DMS 273 (cell line): Measurements from ENCODE around the gene XPNPEP1.

Source experiments
- DNase-seq: peaks from one replicate; lab custom pipeline; 2025; ENCODE audit not compliant: unreplicated experiment; lab: John Stamatoyannopoulos, UW

Gene XPNPEP1

GRCh38 chr10:109866995-109867635, 56.2 kb downstream of the XPNPEP1 start:
- no peak for DNase-seq

- DNase-seq = peak; percentile 49
These were observed 56.9 kb downstream of the XPNPEP1 start for GRCh38 chr10:109866168-109866994.

GRCh38 chr10:109863775-109864174, 59.5 kb downstream of the XPNPEP1 start:
- no peak for DNase-seq

DNA sequence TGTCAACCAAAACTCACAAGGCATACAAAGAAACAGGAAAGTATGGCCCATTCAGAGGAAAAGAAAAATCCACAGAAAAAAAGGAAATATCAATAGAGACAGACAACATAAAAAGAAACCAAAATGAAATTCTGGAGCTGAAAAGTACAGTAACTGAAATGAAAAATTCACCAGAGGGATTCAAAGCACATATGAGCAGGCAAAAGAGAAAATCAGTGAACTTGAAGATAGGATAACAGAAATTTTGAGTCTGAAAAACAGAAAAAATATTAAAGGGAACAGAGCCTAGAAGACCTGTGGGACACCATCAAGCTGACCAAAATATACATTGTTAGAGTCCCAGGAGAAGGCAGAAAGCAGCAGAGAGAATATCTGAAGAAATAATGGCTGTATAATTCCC, 60.6 kb downstream of the XPNPEP1 start:
- DNase-seq = no peak

DNA sequence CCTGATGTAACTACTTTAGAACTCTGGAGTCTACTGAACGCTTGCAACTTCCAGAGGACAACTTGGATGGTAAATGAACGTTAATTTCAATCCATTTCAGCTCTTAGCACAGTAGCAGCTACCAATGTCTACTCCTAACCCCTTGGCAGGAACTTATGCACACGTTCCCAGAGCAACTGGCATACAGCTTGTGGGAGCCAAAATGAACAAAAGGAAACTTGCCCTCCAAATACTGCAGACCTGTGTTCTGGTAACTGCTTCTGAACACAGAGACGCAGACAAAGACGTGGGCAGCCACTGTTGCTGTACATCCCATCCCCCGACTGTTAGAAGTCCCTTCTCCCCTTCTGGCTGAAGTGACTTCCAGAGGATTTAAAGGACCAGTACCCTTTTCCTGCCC, 61.3 kb downstream of the XPNPEP1 start:
- no peak for DNase-seq

DNA sequence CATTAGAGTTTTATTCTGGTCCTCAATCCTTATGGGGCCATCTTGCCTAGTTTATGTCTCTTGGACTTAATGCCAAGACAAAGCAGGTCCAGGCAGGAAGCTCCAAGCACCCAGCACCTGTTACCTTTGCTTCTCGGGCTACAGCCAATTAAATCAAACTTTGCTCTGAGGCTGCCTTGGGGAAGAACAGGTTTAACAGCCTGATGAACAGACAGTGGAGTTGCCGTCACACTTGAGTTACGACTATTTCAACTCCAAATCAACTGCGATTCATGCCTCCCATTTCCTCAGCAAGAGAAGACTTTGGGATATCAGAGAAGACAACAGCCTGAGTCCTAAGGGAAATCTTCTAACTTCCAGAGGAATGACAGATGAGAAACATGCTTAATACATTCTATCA, 62.2 kb downstream of the XPNPEP1 start:
- peak; percentile 76 for DNase-seq

DNA sequence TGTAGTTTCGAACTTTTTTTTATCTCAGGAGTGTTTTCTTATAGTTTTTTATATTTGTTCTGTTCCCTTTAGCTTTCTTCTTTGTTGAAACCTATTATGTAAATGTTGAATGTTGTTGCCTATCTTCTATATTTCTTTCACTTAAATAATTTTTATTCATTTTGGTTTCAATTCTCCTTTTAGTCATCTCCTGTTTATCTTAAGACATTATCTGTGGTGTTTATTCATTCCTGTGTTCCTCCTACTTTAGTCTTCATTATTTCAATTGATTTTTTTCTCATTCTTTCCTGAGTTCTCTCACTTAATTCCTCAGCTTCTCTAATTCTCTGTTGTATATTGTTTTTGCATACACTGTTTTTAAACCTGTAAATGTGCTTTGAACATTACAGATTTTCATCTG, 64.1 kb downstream of the XPNPEP1 start:
- DNase-seq = no peak

DNA sequence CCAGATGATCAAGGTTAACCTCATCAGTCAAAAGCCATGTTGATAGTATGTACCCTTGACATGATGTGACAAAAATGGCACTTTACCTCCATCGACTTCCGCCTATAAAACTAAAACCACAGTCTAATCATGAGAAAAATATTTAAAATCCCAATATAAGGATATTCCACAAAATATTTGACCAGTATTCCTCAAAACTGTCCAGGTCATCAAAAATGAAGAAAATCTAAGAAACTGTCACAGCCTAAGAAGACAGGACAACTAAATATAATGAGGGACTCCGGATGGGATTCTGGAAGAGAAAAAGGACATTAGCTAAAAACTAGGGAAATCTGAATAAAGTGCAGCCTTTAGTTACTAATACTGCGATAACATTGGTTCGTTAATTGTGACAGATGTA, 67.6 kb downstream of the XPNPEP1 start:
- DNase-seq = no peak

DNA sequence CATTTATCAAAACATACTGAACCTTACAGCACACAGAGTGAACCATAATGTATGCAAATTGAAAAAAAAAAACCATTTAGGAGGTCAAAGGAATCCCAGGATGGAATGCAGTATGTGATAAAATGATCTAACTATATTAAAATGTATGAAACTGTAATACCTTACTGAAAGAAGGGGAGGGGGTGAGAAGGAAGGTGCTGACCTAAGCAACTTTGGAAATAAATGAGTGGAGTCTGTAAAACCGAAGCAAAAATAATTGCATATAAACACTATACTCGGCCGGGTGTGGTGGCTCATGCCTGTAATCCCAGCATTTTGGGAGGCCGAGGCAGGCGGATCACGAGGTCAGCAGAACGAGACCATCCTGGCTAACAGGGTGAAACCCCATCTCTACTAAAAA, 69.4 kb downstream of the XPNPEP1 start:
- no peak for DNase-seq

DNA sequence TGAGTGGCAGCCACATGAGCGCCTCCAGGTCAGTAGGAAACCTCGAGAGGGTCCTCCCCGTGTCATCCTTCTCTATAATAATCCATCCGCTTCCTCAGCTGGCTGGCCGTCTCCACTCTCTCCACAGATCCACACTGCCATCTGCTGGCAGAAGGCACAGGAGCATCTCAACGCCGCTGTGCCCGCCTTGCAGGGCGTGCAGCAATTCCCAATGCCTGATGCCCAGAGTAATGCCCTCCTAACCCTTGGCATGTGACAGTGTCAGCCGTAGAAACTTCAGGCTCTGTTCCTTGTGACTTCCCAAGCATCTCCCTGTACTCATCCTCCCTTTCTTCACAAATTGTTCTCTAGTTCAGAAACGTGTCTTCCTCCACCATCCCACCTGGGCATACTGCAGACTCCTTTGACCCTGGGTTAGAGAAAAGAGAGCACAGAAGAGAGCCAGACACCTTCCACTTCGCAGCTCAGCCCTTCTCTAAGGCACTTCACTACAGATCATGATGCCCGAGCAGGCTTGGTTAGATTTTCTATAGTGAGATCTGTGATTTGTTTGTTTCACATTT, 70.8 kb downstream of the XPNPEP1 start:
- DNase-seq = peak; percentile 87

DNA sequence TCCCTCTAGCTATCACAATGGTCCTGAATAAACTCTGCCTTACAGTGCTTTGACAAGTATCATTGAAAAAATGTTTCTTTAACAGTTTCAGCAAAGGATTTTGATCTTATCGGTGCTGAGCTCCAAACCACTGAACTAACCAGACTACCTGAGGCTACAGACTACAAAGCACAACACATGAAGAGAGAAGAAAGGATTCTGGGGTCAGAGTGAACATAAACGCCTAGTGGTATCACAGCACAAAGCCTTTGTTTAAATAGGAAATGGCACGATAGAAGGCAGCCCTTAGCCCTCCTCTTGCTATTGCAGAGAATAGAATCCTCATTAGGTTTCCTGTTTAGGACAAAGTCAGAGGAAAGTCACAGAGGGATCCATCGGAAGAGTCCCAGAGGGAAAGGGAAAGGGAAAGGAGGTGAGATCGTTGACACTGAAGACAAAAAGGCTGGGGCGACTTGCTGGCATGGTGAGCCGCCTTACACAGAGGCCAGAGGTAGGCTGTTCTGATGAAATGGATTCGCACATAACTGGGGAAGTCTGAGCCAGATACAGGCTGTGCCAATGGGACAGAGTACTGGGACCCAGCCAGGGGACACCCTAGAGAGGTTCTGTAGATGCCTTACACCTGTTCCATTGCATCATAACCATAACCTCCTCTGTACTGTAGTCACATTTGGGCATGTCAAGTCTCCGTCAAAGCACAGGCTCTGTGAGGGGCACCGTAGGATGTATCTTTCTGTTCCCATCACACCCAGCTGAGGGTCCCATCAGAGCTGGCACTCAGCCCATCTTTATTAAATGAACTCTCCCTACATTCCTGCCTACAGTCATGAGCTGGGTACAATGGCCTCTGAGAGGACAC, 71.5 kb downstream of the XPNPEP1 start:
- DNase-seq = no peak

DNA sequence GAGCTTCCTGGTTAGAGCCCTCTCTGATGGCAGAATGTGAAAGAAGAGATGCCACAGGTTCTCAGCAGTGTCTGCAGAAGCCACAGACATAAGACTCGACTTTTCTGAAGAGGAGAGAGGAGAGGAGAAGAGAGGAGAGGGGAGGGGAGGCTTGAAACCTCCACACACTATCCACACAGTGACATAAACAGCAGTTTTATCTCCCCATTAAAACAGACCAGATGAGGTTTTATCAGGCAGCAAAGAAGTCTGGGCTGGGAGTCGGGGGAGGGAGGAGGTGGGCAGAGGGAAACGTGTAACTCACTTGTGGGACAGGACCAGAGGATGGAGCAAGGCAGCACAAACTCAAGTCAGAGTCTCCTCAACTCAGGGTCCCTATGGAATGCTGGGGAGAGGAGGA, 76.5 kb downstream of the XPNPEP1 start:
- DNase-seq = no peak

DNA sequence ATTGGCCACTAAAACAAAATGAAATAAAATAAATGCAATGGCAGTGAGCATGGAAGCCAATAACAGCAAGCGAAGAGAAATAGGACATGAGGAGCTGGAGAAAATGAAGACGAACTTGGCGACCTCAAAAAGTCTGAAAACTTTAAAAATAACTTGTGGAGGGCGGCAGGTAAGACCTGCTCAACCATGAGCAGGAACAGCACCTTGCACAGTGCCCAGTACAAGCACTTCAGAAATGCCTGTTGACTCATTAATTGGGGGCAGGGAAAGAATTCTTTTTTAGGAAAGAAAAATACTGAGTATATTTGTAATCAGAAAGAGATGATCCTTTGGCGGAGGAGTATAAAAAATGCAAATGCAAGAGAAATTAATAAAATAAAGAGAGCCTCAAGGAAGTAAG, 78.0 kb downstream of the XPNPEP1 start:
- no peak for DNase-seq

GRCh38 chr10:109838592-109839244, 84.6 kb downstream of the XPNPEP1 start:
- DNase-seq = no peak

DNA sequence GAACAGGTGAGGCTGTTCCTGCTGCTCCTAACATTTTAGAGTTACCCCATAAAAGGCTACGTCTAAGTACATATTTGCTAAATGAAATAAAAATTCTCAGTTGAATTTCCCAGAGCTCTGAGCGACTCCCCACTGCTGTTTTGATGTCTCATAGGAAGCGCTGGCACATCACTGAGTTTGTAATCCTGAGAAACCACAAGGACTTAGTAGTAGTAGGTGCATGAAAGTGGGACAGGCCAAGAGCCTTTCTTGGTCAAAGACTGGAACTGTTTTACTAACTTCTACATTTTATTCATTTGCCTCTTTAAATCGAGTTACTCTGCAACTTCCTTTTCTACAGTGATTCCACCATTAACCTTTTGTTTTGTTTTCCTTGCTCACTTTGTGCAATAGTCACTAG, 85.9 kb downstream of the XPNPEP1 start:
- no peak for DNase-seq

DNA sequence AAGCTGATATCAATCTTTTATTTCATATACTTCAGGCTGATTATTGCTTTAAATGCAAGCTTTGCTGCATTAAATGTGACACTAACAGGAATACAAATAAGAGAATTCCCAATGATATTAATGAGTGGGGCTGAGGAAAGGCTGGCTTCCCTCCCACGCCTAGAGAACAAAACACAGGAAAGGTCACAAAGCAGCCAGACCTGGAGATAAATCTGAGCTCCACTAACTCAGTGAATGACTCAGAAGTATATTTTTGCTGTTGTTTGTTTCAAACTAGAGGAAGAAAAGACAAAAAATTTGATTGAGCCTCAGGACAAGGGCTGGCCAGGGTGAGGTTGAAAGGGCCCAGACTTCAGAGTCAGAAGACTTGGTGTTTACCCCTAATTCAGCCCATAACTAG, 88.1 kb downstream of the XPNPEP1 start:
- no peak for DNase-seq

GRCh38 chr10:109831846-109832245, 91.5 kb downstream of the XPNPEP1 start:
- no peak for DNase-seq

DNA sequence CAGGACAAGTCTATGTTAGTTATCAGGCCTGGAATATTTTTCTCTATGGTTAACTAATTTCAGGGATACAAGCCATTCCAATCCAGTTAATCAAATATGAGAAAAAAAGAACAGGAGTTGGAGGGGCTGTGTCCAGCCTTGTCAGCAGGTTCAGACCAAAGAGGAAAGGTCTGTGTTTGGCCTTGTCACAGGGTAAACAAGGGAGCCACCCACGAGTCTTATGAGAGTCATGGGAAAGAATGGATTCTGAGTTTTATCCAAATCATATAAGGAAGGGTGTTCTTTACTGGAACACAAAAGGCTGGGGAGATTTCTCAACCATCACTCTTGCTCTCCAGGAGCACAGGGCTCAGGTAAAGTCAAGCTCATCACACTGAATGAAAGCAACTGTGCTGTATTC, 99.1 kb downstream of the XPNPEP1 start:
- DNase-seq = no peak

- no peak for DNase-seq
These were observed 100.1 kb downstream of the XPNPEP1 start for GRCh38 chr10:109823196-109823595.

GRCh38 chr10:109821672-109822071, 101.6 kb downstream of the XPNPEP1 start:
- no peak for DNase-seq
